HL-60 (cell line): Measurements from ENCODE around the gene NFATC1.
A peak's percentile ranks its signal among the peaks of the same experiment; 100 is the strongest.

Source experiments
- DNase-seq, 2 experiments: peaks; one replicate each; pipeline ENCODE4 v3.0.0-alpha.2; 2010 to 2020; ENCODE audit warnings: low read depth in 1 of 2, low spot score in 1 of 2
- H3K27ac ChIP-seq: fragments of 250-450 bp; sonication (Bioruptor Pico); replicated peaks from 2 replicates; pipeline ENCODE4 v1.5.1; 2020; ENCODE audit warnings: mild to moderate bottlenecking, moderate library complexity
- H3K27me3 ChIP-seq: fragments of 250-450 bp; sonication (Bioruptor Pico); 2 replicates; pipeline ENCODE4 v1.5.1; 2021; ENCODE audit warnings: mild to moderate bottlenecking, moderate library complexity; ENCODE audit not compliant: insufficient read depth, poor library complexity, severe bottlenecking
- H3K4me3 ChIP-seq: replicated peaks from 2 replicates; pipeline ENCODE4 v1.5.1; 2011; ENCODE audit warnings: mild to moderate bottlenecking, control low read depth, low read length; ENCODE audit not compliant: insufficient read depth
- GABPA ChIP-seq: IDR thresholded peaks from 2 replicates; pipeline ENCODE4 v1.6.1; 2012; ENCODE audit warnings: low read depth
- POLR2AphosphoS5 ChIP-seq: IDR thresholded peaks from 2 replicates; pipeline ENCODE4 v1.6.1; 2012; ENCODE audit warnings: low read depth
- SPI1 ChIP-seq: IDR thresholded peaks from 2 replicates; pipeline ENCODE4 v1.6.1; 2012; ENCODE audit warnings: low read depth, mild to moderate bottlenecking, borderline replicate concordance
- TF ChIP-seq, protein P1 (sequence below): IDR thresholded peaks from one replicate; pipeline ENCODE4 v1.5.1; 2011; ENCODE audit warnings: low read length, control low read depth, inconsistent platforms; ENCODE audit not compliant: insufficient read depth
- TF ChIP-seq, protein P2 (sequence below): IDR thresholded peaks from 2 replicates; pipeline ENCODE4 v1.6.1; 2012; ENCODE audit warnings: low read depth; ENCODE audit not compliant: insufficient replicate concordance

The NFATC1 gene

GRCh38 chr18:79353267-79353666 is 42.5 kb upstream of the NFATC1 start:
- no peak for DNase-seq
- no peak overlapping the region for H3K27ac ChIP-seq
- H3K27me3 ChIP-seq, result no peaks in the 10 kb centered on the region
- no peak overlapping the region for H3K4me3 ChIP-seq
- TF ChIP-seq GABPA (no peak), POLR2AphosphoS5 (no peak), SPI1 (no peak)
- TF ChIP-seq, protein P1, sequence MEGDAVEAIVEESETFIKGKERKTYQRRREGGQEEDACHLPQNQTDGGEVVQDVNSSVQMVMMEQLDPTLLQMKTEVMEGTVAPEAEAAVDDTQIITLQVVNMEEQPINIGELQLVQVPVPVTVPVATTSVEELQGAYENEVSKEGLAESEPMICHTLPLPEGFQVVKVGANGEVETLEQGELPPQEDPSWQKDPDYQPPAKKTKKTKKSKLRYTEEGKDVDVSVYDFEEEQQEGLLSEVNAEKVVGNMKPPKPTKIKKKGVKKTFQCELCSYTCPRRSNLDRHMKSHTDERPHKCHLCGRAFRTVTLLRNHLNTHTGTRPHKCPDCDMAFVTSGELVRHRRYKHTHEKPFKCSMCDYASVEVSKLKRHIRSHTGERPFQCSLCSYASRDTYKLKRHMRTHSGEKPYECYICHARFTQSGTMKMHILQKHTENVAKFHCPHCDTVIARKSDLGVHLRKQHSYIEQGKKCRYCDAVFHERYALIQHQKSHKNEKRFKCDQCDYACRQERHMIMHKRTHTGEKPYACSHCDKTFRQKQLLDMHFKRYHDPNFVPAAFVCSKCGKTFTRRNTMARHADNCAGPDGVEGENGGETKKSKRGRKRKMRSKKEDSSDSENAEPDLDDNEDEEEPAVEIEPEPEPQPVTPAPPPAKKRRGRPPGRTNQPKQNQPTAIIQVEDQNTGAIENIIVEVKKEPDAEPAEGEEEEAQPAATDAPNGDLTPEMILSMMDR, result no peak
- TF ChIP-seq, protein P2, sequence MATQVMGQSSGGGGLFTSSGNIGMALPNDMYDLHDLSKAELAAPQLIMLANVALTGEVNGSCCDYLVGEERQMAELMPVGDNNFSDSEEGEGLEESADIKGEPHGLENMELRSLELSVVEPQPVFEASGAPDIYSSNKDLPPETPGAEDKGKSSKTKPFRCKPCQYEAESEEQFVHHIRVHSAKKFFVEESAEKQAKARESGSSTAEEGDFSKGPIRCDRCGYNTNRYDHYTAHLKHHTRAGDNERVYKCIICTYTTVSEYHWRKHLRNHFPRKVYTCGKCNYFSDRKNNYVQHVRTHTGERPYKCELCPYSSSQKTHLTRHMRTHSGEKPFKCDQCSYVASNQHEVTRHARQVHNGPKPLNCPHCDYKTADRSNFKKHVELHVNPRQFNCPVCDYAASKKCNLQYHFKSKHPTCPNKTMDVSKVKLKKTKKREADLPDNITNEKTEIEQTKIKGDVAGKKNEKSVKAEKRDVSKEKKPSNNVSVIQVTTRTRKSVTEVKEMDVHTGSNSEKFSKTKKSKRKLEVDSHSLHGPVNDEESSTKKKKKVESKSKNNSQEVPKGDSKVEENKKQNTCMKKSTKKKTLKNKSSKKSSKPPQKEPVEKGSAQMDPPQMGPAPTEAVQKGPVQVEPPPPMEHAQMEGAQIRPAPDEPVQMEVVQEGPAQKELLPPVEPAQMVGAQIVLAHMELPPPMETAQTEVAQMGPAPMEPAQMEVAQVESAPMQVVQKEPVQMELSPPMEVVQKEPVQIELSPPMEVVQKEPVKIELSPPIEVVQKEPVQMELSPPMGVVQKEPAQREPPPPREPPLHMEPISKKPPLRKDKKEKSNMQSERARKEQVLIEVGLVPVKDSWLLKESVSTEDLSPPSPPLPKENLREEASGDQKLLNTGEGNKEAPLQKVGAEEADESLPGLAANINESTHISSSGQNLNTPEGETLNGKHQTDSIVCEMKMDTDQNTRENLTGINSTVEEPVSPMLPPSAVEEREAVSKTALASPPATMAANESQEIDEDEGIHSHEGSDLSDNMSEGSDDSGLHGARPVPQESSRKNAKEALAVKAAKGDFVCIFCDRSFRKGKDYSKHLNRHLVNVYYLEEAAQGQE, result no peak

- H3K27ac ChIP-seq, result no peak overlapping the region
- no peak overlapping the region for H3K4me3 ChIP-seq
- TF ChIP-seq, protein P2, result no peak
- no peak for TF ChIP-seq GABPA
- no peak for TF ChIP-seq SPI1
- H3K27me3 ChIP-seq, result no peaks in the 10 kb centered on the region
- peak in 1 of 2 experiments; percentile 23 for DNase-seq
Observed at GRCh38 chr18:79354350-79354749, 41.4 kb upstream of the NFATC1 start.

GRCh38 chr18:79355433-79356335 is 40.0 kb upstream of the NFATC1 start:
- Histone ChIP-seq H3K27me3 (no peaks in the 10 kb centered on the region), H3K4me3 (no peak overlapping the region), H3K27ac (no peak overlapping the region)
- DNase-seq, result no peak
- TF ChIP-seq, protein P2, result no peak
- TF ChIP-seq GABPA (no peak), POLR2AphosphoS5 (no peak), SPI1 (no peak)
- TF ChIP-seq, protein P1, result no peak
